Mesenchymal stem cell (in vitro differentiated cells and primary cell): Measurements from ENCODE around the gene MIS18A.
"Not testable (repeated sequence)": the region's sequence is repeated elsewhere in the genome, so short reads cannot be mapped to it uniquely, and the experiment has no call there.

Experiments
- DNase-seq: peaks from one replicate; pipeline ENCODE4 v3.0.0-alpha.2; 2013
- H2AFZ ChIP-seq: one replicate; pipeline ENCODE4 v1.6.1; 2013; ENCODE audit warnings: low read depth, mild to moderate bottlenecking, control low read depth, inconsistent platforms, low read length, moderate library complexity
- H2AK5ac ChIP-seq: 2 replicates; pipeline ENCODE4 v1.6.1; 2013; ENCODE audit warnings: low read length, moderate library complexity, mild to moderate bottlenecking, inconsistent platforms; ENCODE audit not compliant: severe bottlenecking
- H2BK120ac ChIP-seq: one replicate; pipeline ENCODE4 v1.6.1; 2013; ENCODE audit warnings: low read depth, mild to moderate bottlenecking, inconsistent platforms, low read length, moderate library complexity
- H2BK12ac ChIP-seq, 2 experiments: one replicate each; pipeline ENCODE4 v1.6.1; 2013; ENCODE audit warnings: inconsistent platforms in 2 of 2, low read length in 2 of 2, mild to moderate bottlenecking in 2 of 2, moderate library complexity in 2 of 2, control low read depth in 1 of 2
- H2BK15ac ChIP-seq: one replicate; pipeline ENCODE4 v1.6.1; 2013; ENCODE audit warnings: mild to moderate bottlenecking, low read depth, inconsistent platforms; ENCODE audit not compliant: poor library complexity, severe bottlenecking
- H2BK5ac ChIP-seq: 2 replicates; pipeline ENCODE4 v1.6.1; 2013; ENCODE audit warnings: low read depth, mild to moderate bottlenecking, low read length, control low read depth, inconsistent platforms; ENCODE audit not compliant: poor library complexity, severe bottlenecking
- H3K14ac ChIP-seq, 2 experiments: one replicate each; pipeline ENCODE4 v1.6.1; 2013; ENCODE audit warnings: inconsistent platforms in 2 of 2, low read length in 2 of 2, control low read depth in 1 of 2, mild to moderate bottlenecking in 1 of 2, moderate library complexity in 1 of 2
- H3K18ac ChIP-seq, 2 experiments: one replicate each; pipeline ENCODE4 v1.6.1; 2013; ENCODE audit warnings: inconsistent platforms in 2 of 2, low read length in 2 of 2, control low read depth in 1 of 2, low read depth in 1 of 2, mild to moderate bottlenecking in 1 of 2
- H3K23ac ChIP-seq, 2 experiments: one replicate each; pipeline ENCODE4 v1.6.1; 2013; ENCODE audit warnings: inconsistent platforms in 2 of 2, low read length in 2 of 2, mild to moderate bottlenecking in 2 of 2, moderate library complexity in 2 of 2, control low read depth in 1 of 2
- H3K27ac ChIP-seq: 2 replicates; pipeline ENCODE4 v1.5.1; 2013; ENCODE audit warnings: mild to moderate bottlenecking, moderate library complexity, low read length, control low read depth, inconsistent platforms; ENCODE audit not compliant: poor library complexity, severe bottlenecking
- H3K27me3 ChIP-seq, 2 experiments: 2 replicates each; pipeline versions ENCODE4 v1.6.1 to v1.7.0; 2013; ENCODE audit warnings: low read length in 2 of 2, mild to moderate bottlenecking in 2 of 2, moderate library complexity in 2 of 2, control low read depth in 1 of 2, inconsistent platforms in 1 of 2; ENCODE audit not compliant: control insufficient read depth in 1 of 2, insufficient read depth in 1 of 2
- H3K36me3 ChIP-seq, 2 experiments: 2 replicates each; pipeline versions ENCODE4 v1.6.1 to v1.7.0; 2013; ENCODE audit warnings: low read length in 2 of 2, control low read depth in 1 of 2, inconsistent platforms in 1 of 2, low read depth in 1 of 2, mild to moderate bottlenecking in 1 of 2; ENCODE audit not compliant: insufficient read depth in 2 of 2, control insufficient read depth in 1 of 2
- H3K4ac ChIP-seq, 2 experiments: one replicate each; pipeline ENCODE4 v1.6.1; 2013; ENCODE audit warnings: inconsistent platforms in 2 of 2, low read length in 2 of 2, mild to moderate bottlenecking in 2 of 2, moderate library complexity in 2 of 2, control low read depth in 1 of 2, low read depth in 1 of 2
- H3K4me1 ChIP-seq: 2 replicates; pipeline ENCODE4 v1.6.1; 2013; ENCODE audit warnings: low read depth, low read length, control low read depth; ENCODE audit not compliant: control insufficient read depth, insufficient read depth
- H3K4me2 ChIP-seq: 2 replicates; pipeline ENCODE4 v1.6.1; 2013; ENCODE audit warnings: low read length, mild to moderate bottlenecking, inconsistent platforms; ENCODE audit not compliant: poor library complexity, severe bottlenecking
- H3K4me3 ChIP-seq, 2 experiments: 2 replicates each; pipeline versions ENCODE4 v1.5.1 to v1.7.0; 2013; ENCODE audit warnings: low read length in 2 of 2, mild to moderate bottlenecking in 2 of 2, control low read depth in 1 of 2, low read depth in 1 of 2; ENCODE audit not compliant: insufficient read depth in 1 of 2
- H3K79me1 ChIP-seq: replicated peaks from 2 replicates; pipeline ENCODE4 v1.6.1; 2013; ENCODE audit warnings: mild to moderate bottlenecking, control low read depth, low read length, inconsistent platforms; ENCODE audit not compliant: poor library complexity, severe bottlenecking
- H3K9ac ChIP-seq: 2 replicates; pipeline ENCODE4 v1.7.0; 2013; ENCODE audit warnings: mild to moderate bottlenecking, low read length, moderate library complexity
- H3K9me3 ChIP-seq: 2 replicates; pipeline ENCODE4 v1.7.0; 2013; ENCODE audit warnings: mild to moderate bottlenecking, low read length; ENCODE audit not compliant: control insufficient read depth
- H4K8ac ChIP-seq: one replicate; pipeline ENCODE4 v1.6.1; 2013; ENCODE audit warnings: inconsistent platforms, mild to moderate bottlenecking, low read length, moderate library complexity
- H4K91ac ChIP-seq: one replicate; pipeline ENCODE4 v1.6.1; 2013; ENCODE audit warnings: mild to moderate bottlenecking, low read length, inconsistent platforms
- WGBS: methylation state at CpG from one replicate; pipeline ENCODE4 v1.1.7; 2013; ENCODE audit warnings: mixed read lengths; 5-methylcytosine and 5-hydroxymethylcytosine counted together

MIS18A gene

GRCh38 chr21:32258786-32259048 lies 20.1 kb downstream of the MIS18A start:
- H2BK12ac ChIP-seq, H3K36me3 ChIP-seq, H2AK5ac ChIP-seq, H2BK15ac ChIP-seq, H3K9ac ChIP-seq, H3K79me1 ChIP-seq, H3K18ac ChIP-seq, H3K4me1 ChIP-seq, H3K23ac ChIP-seq, H3K4me3 ChIP-seq, H4K8ac ChIP-seq, H3K14ac ChIP-seq, H3K27me3 ChIP-seq, H2BK5ac ChIP-seq, H3K27ac ChIP-seq, H3K4ac ChIP-seq, H2AFZ ChIP-seq, H2BK120ac ChIP-seq, H4K91ac ChIP-seq, H3K4me2 ChIP-seq, DNase-seq, H3K9me3 ChIP-seq: not testable (repeated sequence)
- WGBS: 87% methylated on average over 3 of the region's 5 CpGs

GRCh38 chr21:32257962-32258785 lies 20.7 kb downstream of the MIS18A start:
- no peaks in the 10 kb centered on the region for H3K36me3 ChIP-seq

GRCh38 chr21:32256873-32257620 lies 21.8 kb downstream of the MIS18A start:
- H3K4ac ChIP-seq: no peak overlapping the region
- no peak overlapping the region for H4K8ac ChIP-seq
- 60% methylated on average over 8 of the region's 9 CpGs for WGBS
- H2BK15ac ChIP-seq: no peak overlapping the region
- H3K36me3 ChIP-seq: no peaks in the 10 kb centered on the region
- H3K18ac ChIP-seq: no peak overlapping the region
- H2BK12ac ChIP-seq: no peak overlapping the region
- peak; percentile 93 for DNase-seq
- H3K27me3 ChIP-seq: peaks cover 0 to 8% of the 10 kb centered on the region in 2 experiments
- no peak overlapping the region for H3K4me2 ChIP-seq
- no peak overlapping the region for H2AFZ ChIP-seq
- no peak overlapping the region for H2BK120ac ChIP-seq
- peak overlapping the region in 1 of 2 experiments; percentile 57 for H3K4me3 ChIP-seq
- no peak overlapping the region for H3K27ac ChIP-seq
- no peaks in the 10 kb centered on the region for H3K79me1 ChIP-seq
- H3K14ac ChIP-seq: no peak overlapping the region
- no peak overlapping the region for H2BK5ac ChIP-seq
- H3K9ac ChIP-seq: peak overlapping the region; percentile 94
- H3K23ac ChIP-seq: no peak overlapping the region
- peaks cover 1% of the 10 kb centered on the region for H3K4me1 ChIP-seq
- no peak overlapping the region for H2AK5ac ChIP-seq
- H3K9me3 ChIP-seq: no peaks in the 10 kb centered on the region
- H4K91ac ChIP-seq: no peak overlapping the region

More at GRCh38 chr21:32257962-32258785, 20.7 kb downstream of the MIS18A start:
- H3K9ac ChIP-seq: peak overlapping the region; percentile 94
- no peak overlapping the region for H3K23ac ChIP-seq
- no peak overlapping the region for H2AK5ac ChIP-seq
- H3K4me3 ChIP-seq: no peak overlapping the region
- no peak overlapping the region for H3K18ac ChIP-seq
- H4K91ac ChIP-seq: no peak overlapping the region
- peaks cover 0 to 4% of the 10 kb centered on the region in 2 experiments for H3K27me3 ChIP-seq
- no peak overlapping the region for H2BK15ac ChIP-seq
- no peak overlapping the region for H2BK12ac ChIP-seq
- no peak overlapping the region for H3K4me2 ChIP-seq
- 49% methylated on average over 16 of the region's 16 CpGs for WGBS
- H4K8ac ChIP-seq: no peak overlapping the region
- H2BK5ac ChIP-seq: no peak overlapping the region
- H3K4ac ChIP-seq: no peak overlapping the region
- no peaks in the 10 kb centered on the region for H3K79me1 ChIP-seq
- H3K9me3 ChIP-seq: no peaks in the 10 kb centered on the region
- no peak overlapping the region for H3K27ac ChIP-seq
- no peak overlapping the region for H2BK120ac ChIP-seq
- DNase-seq: peak; percentile 86
- no peak overlapping the region for H3K14ac ChIP-seq
- H3K4me1 ChIP-seq: peaks cover 1% of the 10 kb centered on the region
- no peak overlapping the region for H2AFZ ChIP-seq

- H3K23ac ChIP-seq: no peak overlapping the region
- H3K4me3 ChIP-seq: peak overlapping the region in 1 of 2 experiments; percentile 57
- H3K14ac ChIP-seq: no peak overlapping the region
- H3K27ac ChIP-seq: no peak overlapping the region
- no peak for DNase-seq
- H2AK5ac ChIP-seq: no peak overlapping the region
- H3K4me1 ChIP-seq: peaks cover 1% of the 10 kb centered on the region
- 89% methylated on average over 12 of the region's 12 CpGs for WGBS
- H2BK120ac ChIP-seq: no peak overlapping the region
- H2BK12ac ChIP-seq: no peak overlapping the region
- H4K8ac ChIP-seq: no peak overlapping the region
- peak overlapping the region; percentile 94 for H3K9ac ChIP-seq
- peaks cover 0 to 14% of the 10 kb centered on the region in 2 experiments for H3K27me3 ChIP-seq
- no peak overlapping the region for H3K18ac ChIP-seq
- no peaks in the 10 kb centered on the region for H3K79me1 ChIP-seq
- H2AFZ ChIP-seq: no peak overlapping the region
- H3K4ac ChIP-seq: no peak overlapping the region
- H2BK15ac ChIP-seq: no peak overlapping the region
- H3K4me2 ChIP-seq: no peak overlapping the region
- no peaks in the 10 kb centered on the region for H3K9me3 ChIP-seq
- H2BK5ac ChIP-seq: no peak overlapping the region
- no peak overlapping the region for H4K91ac ChIP-seq
- no peaks in the 10 kb centered on the region for H3K36me3 ChIP-seq
Measured at GRCh38 chr21:32256251-32256650, 22.6 kb downstream of the MIS18A start.
